Gastroesophageal sphincter (tissue), 3 donors: Measurements from ENCODE around the gene DCAF8.

Experiments
- POLR2A ChIP-seq, 2 donors: fragments of 450-650 bp; IDR thresholded peaks; one replicate each; pipeline ENCODE4 v1.6.1; 2017; ENCODE audit warnings: antibody characterized with exemption in 2 of 2, mild to moderate bottlenecking in 2 of 2, moderate library complexity in 1 of 2
- TF ChIP-seq, protein P1 (sequence below), 4 experiments: fragments of 200-600 bp in 2 of 4; fragments of 450-650 bp in 2 of 4; sonication (generic) in 1 of 4; IDR thresholded peaks; one replicate each; pipeline ENCODE4 v1.5.1; 2017 to 2019; ENCODE audit warnings: antibody characterized with exemption in 4 of 4, mild to moderate bottlenecking in 2 of 4, moderate library complexity in 2 of 4

DNA sequence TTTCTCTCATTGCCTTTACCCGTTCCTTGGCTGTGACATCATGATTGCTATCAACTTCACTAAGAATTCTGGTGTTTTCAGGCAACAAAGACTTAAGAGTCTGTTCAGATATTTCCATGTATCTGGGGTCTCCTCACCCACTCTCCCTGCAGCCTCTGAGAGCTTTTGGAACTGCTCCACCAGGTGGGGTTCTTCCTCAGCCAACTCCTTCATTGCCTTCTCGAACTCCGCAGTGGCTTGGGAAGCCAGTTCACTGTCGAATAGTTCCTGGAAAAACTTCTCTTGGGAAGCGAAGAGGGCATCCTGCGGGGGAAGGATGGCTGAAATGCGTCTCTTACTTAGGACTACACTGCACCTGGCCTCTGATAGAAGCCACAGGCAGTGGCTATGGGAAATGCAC is 20.5 kb upstream of the DCAF8 start:
- TF ChIP-seq POLR2A (IDR thresholded peaks at IDR 0.05): no peak
- TF ChIP-seq, protein P1, sequence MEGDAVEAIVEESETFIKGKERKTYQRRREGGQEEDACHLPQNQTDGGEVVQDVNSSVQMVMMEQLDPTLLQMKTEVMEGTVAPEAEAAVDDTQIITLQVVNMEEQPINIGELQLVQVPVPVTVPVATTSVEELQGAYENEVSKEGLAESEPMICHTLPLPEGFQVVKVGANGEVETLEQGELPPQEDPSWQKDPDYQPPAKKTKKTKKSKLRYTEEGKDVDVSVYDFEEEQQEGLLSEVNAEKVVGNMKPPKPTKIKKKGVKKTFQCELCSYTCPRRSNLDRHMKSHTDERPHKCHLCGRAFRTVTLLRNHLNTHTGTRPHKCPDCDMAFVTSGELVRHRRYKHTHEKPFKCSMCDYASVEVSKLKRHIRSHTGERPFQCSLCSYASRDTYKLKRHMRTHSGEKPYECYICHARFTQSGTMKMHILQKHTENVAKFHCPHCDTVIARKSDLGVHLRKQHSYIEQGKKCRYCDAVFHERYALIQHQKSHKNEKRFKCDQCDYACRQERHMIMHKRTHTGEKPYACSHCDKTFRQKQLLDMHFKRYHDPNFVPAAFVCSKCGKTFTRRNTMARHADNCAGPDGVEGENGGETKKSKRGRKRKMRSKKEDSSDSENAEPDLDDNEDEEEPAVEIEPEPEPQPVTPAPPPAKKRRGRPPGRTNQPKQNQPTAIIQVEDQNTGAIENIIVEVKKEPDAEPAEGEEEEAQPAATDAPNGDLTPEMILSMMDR (IDR thresholded peaks at IDR 0.05): no peak
